PFSK-1 (cell line): ENCODE results near the gene KRT6B.

Source experiments
- FOXP2 ChIP-seq: optimal IDR thresholded peaks from 2 replicates; pipeline ENCODE3; 2011; ENCODE audit warnings: borderline replicate concordance, control low read depth, inconsistent platforms; ENCODE audit not compliant: insufficient read depth; ENCODE audit errors: extremely low read length, extremely low read depth
- POLR2AphosphoS5 ChIP-seq: IDR thresholded peaks from 2 replicates; pipeline ENCODE4 v1.6.1; 2012; ENCODE audit warnings: low read depth, mild to moderate bottlenecking, control low read depth, low read length, moderate library complexity
- SIN3A ChIP-seq: IDR thresholded peaks from 2 replicates; pipeline ENCODE4 v1.6.1; 2012; ENCODE audit warnings: mild to moderate bottlenecking, low read length, moderate library complexity, borderline replicate concordance; ENCODE audit not compliant: insufficient read depth
- TAF1 ChIP-seq: IDR thresholded peaks from 2 replicates; pipeline ENCODE4 v1.6.1; 2012; ENCODE audit warnings: low read length, control low read depth, borderline replicate concordance; ENCODE audit not compliant: insufficient read depth
- TF ChIP-seq, protein P1 (sequence below), 2 experiments: IDR thresholded peaks; 2 replicates each; pipeline versions ENCODE4 v1.6.1 to v1.8.0; 2011 to 2012; ENCODE audit warnings: low read depth in 2 of 2, low read length in 2 of 2, control low read depth in 1 of 2, inconsistent platforms in 1 of 2, mild to moderate bottlenecking in 1 of 2, moderate library complexity in 1 of 2; ENCODE audit not compliant: insufficient read depth in 1 of 2

KRT6B gene

DNA sequence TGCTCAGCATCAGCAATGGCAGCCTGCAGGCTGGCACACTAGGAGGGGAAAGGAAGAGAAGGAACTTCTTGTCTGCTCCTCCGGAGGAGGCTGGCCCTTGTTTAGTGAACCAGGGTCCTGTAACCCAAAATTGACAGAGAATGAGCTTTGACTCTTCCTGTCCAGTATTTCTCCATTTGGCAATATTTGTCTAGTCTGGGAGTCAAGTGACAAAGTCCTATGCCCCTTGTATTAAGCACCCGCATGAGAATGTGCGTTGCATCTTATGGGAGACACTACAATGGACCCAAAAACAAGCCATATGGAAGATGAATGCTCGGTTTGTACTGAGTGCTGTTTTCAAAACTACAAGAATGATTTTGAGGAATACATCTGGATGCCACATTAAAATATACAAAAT is 17.9 kb upstream of the KRT6B start:
- TF ChIP-seq FOXP2: no peak
- TF ChIP-seq SIN3A: no peak
- no peak for TF ChIP-seq TAF1
- TF ChIP-seq, protein P1, sequence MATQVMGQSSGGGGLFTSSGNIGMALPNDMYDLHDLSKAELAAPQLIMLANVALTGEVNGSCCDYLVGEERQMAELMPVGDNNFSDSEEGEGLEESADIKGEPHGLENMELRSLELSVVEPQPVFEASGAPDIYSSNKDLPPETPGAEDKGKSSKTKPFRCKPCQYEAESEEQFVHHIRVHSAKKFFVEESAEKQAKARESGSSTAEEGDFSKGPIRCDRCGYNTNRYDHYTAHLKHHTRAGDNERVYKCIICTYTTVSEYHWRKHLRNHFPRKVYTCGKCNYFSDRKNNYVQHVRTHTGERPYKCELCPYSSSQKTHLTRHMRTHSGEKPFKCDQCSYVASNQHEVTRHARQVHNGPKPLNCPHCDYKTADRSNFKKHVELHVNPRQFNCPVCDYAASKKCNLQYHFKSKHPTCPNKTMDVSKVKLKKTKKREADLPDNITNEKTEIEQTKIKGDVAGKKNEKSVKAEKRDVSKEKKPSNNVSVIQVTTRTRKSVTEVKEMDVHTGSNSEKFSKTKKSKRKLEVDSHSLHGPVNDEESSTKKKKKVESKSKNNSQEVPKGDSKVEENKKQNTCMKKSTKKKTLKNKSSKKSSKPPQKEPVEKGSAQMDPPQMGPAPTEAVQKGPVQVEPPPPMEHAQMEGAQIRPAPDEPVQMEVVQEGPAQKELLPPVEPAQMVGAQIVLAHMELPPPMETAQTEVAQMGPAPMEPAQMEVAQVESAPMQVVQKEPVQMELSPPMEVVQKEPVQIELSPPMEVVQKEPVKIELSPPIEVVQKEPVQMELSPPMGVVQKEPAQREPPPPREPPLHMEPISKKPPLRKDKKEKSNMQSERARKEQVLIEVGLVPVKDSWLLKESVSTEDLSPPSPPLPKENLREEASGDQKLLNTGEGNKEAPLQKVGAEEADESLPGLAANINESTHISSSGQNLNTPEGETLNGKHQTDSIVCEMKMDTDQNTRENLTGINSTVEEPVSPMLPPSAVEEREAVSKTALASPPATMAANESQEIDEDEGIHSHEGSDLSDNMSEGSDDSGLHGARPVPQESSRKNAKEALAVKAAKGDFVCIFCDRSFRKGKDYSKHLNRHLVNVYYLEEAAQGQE (IDR thresholded peaks at IDR 0.05; ENCODE audit: insufficient read depth in 1 of 2, low read depth in 2 of 2, low read length in 2 of 2): no peak
- TF ChIP-seq POLR2AphosphoS5: no peak

DNA sequence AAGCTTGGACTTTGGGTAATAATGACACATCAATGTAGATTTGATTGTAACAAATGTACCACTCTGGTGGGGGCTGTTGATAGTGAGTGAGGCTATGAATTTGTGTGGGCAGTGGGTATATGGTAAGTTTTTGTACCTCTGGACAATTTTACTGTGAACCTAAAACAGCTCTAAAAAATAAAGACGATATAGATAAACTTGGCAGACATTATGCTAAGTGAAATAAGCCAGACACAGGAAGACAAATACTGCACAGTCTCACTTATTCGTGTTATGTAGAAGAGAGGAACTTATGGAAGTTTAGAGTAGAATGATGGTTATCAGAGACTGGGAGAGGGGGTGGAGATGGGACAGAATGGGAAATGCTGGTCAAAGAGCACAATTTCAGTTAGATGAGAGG is 13.0 kb upstream of the KRT6B start:
- TF ChIP-seq POLR2AphosphoS5 (no peak), FOXP2 (no peak), TAF1 (no peak), SIN3A (no peak)
- TF ChIP-seq, protein P1 (IDR thresholded peaks at IDR 0.05; ENCODE audit: insufficient read depth in 1 of 2, low read depth in 2 of 2, low read length in 2 of 2): no peak

DNA sequence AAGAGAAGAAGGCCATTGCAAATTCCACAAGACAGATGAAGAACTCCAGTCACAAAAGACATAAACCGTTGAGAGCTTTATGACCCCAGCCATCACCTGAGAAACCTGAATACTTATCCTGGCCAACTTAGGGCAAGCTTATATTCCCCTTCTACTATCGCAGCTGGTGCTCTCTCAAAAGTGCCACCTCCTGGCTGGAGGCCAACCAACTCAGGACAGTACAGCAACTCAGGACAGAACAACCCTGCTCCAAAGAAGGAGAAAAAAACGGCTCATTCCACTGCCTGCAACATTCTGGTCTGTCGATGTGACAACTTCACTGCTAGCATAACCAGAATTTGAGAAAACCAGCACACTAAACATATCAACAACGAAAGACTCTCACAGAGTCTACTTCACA is 9.7 kb upstream of the KRT6B start:
- TF ChIP-seq, protein P1 (IDR thresholded peaks at IDR 0.05; ENCODE audit: insufficient read depth in 1 of 2, low read depth in 2 of 2, low read length in 2 of 2): no peak
- no peak for TF ChIP-seq SIN3A
- TF ChIP-seq TAF1: no peak
- TF ChIP-seq POLR2AphosphoS5: no peak
- TF ChIP-seq FOXP2: no peak

DNA sequence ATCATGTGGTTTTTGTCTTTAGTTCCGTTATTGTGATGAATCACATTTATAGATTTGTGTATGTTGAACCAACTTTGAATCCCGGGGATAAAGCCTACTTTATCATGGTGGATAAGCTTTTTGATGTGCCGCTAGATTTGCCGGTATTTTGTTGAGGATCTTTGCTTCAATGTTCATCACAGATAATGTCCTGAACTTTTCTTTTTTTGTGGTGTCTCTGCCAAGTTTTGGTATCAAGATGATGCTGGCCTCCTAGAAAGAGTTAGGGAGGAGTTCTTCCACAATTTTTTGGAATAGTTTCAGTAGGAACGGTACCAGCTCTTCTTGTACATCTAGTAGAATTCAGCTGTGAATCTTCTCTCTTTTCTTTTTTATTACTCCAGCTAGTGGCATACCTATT is 6.9 kb upstream of the KRT6B start:
- TF ChIP-seq SIN3A (no peak), POLR2AphosphoS5 (no peak), FOXP2 (no peak), TAF1 (no peak)
- TF ChIP-seq, protein P1 (IDR thresholded peaks at IDR 0.05; ENCODE audit: insufficient read depth in 1 of 2, low read depth in 2 of 2, low read length in 2 of 2): no peak

DNA sequence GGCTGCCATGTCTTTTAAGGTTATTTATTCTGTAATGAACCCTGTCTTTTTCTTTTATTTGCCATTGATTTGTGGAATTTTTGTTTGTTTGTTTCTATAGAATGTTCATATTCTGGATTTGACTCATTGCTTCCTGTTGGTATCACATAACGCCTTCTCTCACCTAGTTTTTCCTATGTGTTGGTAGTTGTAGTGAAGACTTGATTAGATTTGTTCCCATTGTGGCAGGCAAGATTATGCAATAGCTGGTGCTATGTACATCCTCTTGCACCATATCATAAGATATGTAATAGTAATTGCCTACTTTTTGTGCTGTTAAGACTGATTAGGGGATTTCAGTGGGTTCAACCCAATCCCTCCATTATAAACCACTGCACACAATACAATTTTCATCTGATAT is 3.9 kb upstream of the KRT6B start:
- TF ChIP-seq POLR2AphosphoS5: no peak
- no peak for TF ChIP-seq TAF1
- TF ChIP-seq SIN3A: no peak
- TF ChIP-seq, protein P1 (IDR thresholded peaks at IDR 0.05; ENCODE audit: insufficient read depth in 1 of 2, low read depth in 2 of 2, low read length in 2 of 2): no peak
- no peak for TF ChIP-seq FOXP2
